ENCODE results near the gene BAHD1. TPM values are rescaled to one million over a fixed set of nuclear protein-coding genes. Genes with fewer than 3 reads are reported as not detected.

BAHD1 gene
- total RNA-seq, 4 donors from 2014 or later = 8.8 to 27.4 (median 13.5) TPM

DNA sequence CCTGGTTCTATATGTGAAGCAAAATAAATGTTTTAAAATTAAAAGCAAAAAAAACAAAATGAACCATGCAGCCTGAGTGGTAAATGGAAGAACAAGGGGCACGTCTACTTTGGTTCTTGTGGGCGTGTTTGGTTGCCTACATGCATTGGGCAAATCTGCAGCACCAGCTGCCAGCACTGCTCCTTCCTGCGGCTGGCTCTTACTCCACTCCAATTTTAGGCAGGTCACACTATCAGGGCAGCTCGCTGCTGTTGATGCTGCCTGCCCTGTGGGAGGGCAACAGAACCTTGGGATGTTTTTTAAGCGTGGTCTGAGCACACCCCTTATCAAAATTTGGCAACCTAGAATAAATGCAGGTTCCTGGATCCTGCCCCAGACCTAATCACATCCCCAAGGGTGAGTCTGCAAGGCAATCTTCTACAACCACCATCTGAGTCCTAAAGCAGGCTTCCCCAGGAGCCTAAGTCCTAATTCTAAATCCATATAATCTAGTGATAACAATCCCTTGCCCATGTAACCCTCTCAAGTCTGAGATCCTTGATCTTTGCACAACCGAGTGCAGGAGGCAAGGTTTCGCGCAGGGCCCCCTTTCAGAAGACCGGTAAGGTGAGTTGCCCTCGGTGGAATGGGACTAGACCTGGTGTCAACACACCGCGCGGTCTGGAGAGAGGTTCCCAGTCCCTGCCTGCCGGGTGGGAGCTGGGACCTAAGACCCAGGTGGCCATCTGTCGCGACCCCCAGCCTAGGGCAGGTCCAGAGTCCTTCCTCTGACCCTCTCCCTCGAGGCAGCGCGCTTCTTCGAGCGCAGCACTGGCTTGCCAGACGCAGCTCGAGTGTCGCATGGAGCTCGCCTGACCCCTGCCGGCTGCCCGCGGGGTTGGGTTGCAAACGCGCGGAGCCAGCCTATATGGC, 19.3 kb upstream of the BAHD1 start:
- TF ChIP-seq POLR2A (IDR thresholded peaks at IDR 0.05) = no peak
- TF ChIP-seq, protein P1, sequence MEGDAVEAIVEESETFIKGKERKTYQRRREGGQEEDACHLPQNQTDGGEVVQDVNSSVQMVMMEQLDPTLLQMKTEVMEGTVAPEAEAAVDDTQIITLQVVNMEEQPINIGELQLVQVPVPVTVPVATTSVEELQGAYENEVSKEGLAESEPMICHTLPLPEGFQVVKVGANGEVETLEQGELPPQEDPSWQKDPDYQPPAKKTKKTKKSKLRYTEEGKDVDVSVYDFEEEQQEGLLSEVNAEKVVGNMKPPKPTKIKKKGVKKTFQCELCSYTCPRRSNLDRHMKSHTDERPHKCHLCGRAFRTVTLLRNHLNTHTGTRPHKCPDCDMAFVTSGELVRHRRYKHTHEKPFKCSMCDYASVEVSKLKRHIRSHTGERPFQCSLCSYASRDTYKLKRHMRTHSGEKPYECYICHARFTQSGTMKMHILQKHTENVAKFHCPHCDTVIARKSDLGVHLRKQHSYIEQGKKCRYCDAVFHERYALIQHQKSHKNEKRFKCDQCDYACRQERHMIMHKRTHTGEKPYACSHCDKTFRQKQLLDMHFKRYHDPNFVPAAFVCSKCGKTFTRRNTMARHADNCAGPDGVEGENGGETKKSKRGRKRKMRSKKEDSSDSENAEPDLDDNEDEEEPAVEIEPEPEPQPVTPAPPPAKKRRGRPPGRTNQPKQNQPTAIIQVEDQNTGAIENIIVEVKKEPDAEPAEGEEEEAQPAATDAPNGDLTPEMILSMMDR (IDR thresholded peaks at IDR 0.05 in 4 of 5, conservative IDR thresholded peaks at IDR 0.05 in 1 of 5) = peak; percentile 95 to 99 (median 98)
- peak; percentile 83 to 87 for ATAC-seq
- H3K36me3 ChIP-seq = peaks cover 0 to 9% of the 10 kb centered on the region in 2 donors
- DNase-seq = peak; percentile 51 to 61
- peak overlapping the region in 2 of 4 donors; percentile 1 to 18 for H3K4me3 ChIP-seq
- no peaks in the 10 kb centered on the region for H3K27me3 ChIP-seq
- peak overlapping the region in 1 of 4 donors; percentile 43 for H3K27ac ChIP-seq
- intact Hi-C loops (cut with DNase I; ENCODE audit: low total_unique reads) = loop anchor here (1.0 to 2.0 kb wide), 4 partner anchors 53 to 142 kb away; partner anchors contain the start of gene INAFM2
- no peaks in the 10 kb centered on the region for H3K9me3 ChIP-seq
- H3K4me1 ChIP-seq = peaks cover 18 to 23% of the 10 kb centered on the region in 2 donors
- in situ Hi-C loops (cut with MboI; ENCODE audit: low sequenced_read_pairs in 4 of 4) = loop anchor here (5.0 to 25.0 kb wide), 8 partner anchors 77 to 384 kb away; partner anchors contain the start of genes ANKRD63 (in 1 of the 4), CCDC9B (in 1 of the 4) and SRP14 (in 1 of the 4)

DNA sequence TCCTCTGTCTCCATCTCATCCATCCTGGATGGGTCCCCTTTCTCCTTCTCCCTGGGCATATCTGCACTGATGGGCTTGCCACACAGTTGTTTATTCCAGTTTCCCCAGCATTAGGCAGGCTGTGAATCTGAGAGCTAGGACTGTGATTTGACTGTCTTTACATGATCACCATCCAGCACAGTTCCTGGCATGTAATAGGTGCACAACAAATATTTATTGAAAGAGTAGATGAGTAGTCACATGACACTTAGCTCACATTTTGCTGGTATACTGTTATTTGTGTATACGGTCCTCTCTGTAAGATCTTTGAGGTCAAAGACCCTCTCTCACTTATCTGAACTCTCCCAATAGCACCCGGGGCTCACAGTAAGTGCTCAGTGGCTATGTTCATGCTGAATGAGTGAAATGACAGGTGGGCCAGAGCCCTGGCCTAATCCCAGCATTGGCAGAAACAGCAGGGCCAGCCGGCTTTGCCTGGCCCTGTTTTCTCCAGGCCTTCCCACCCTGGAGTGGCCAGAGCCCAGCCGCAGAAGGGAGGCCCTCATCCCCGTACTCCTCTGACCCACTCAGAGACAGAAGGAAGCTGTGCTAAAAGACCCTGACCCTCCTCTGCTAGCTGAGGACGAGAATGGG, 16.2 kb upstream of the BAHD1 start:
- in situ Hi-C loops (cut with MboI; ENCODE audit: low sequenced_read_pairs in 4 of 4) = loop anchor here (5.0 to 25.0 kb wide), 8 partner anchors 80 to 387 kb away; partner anchors contain the start of genes ANKRD63 (in 1 of the 4), CCDC9B (in 1 of the 4) and SRP14 (in 1 of the 4)

DNA sequence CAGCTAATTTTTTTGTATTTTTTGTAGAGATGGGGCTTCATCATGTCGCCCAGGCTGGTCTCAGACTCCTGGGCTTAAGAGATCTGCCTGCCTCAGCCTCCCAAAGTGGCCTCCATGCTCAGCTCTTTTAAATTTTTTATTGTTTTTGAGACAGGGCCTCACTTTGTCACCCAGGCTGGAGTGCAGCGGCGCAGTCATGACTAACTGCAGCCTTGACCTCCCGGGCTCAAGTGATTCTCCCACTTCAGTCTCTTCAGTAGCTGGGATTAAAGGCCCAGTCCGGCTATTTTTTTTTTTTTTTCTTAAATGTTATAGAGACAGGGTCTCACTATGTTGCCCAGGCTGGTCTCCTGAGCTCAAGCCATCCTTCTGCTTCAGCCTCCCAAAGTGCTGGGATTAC, 15.1 kb upstream of the BAHD1 start:
- H3K4me3 ChIP-seq = no peak overlapping the region
- DNase-seq (no peak), ATAC-seq (no peak)
- H3K27ac ChIP-seq = no peak overlapping the region
- no peaks in the 10 kb centered on the region for H3K36me3 ChIP-seq
- H3K9me3 ChIP-seq = no peaks in the 10 kb centered on the region
- H3K4me1 ChIP-seq = peaks cover 14 to 16% of the 10 kb centered on the region in 2 donors
- intact Hi-C loops (cut with DNase I; ENCODE audit: low total_unique reads) = no loop called here
- in situ Hi-C loops (cut with MboI; ENCODE audit: low sequenced_read_pairs in 4 of 4) = loop anchor here in 3 of 4 donors (10.0 kb wide), 5 partner anchors 81 to 211 kb away; partner anchors contain the start of genes ANKRD63 (in 1 of the 3) and CCDC9B (in 1 of the 3)
- H3K27me3 ChIP-seq = no peaks in the 10 kb centered on the region
- TF ChIP-seq POLR2A (IDR thresholded peaks at IDR 0.05) = no peak
- TF ChIP-seq, protein P1 (IDR thresholded peaks at IDR 0.05 in 4 of 5, conservative IDR thresholded peaks at IDR 0.05 in 1 of 5) = no peak

More for the DNA sequence above, 16.2 kb upstream of the BAHD1 start:
- ATAC-seq (no peak), DNase-seq (no peak)
- H3K9me3 ChIP-seq = no peaks in the 10 kb centered on the region
- H3K27ac ChIP-seq = no peak overlapping the region
- intact Hi-C loops (cut with DNase I; ENCODE audit: low total_unique reads) = no loop called here
- no peaks in the 10 kb centered on the region for H3K27me3 ChIP-seq
- H3K36me3 ChIP-seq = no peaks in the 10 kb centered on the region
- no peak overlapping the region for H3K4me3 ChIP-seq
- H3K4me1 ChIP-seq = peaks cover 18 to 23% of the 10 kb centered on the region in 2 donors
- TF ChIP-seq, protein P1 (IDR thresholded peaks at IDR 0.05 in 4 of 5, conservative IDR thresholded peaks at IDR 0.05 in 1 of 5) = no peak
- no peak for TF ChIP-seq POLR2A (IDR thresholded peaks at IDR 0.05)

DNA sequence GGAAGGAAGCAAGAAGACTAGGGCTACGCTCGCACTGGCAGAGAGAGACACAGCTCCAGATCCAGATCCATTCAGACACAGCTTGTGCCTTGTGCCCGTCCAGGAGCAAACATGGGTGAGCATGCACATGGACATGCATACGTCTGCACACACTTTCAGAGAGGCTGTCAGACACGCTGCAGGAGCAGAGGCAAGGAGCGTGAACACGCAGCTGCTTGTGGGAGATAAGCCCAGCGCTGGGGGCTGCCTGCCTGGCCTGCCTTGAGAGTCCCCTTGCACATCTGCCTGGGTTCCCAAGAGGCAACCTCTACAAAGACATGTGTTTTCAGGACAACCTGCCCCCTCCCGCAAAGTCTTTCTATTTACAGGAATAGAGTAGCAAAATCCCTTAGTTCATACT, 13.6 kb upstream of the BAHD1 start:
- Histone ChIP-seq H3K4me1 (peaks cover 0 to 5% of the 10 kb centered on the region in 2 donors), H3K27ac (no peak overlapping the region), H3K36me3 (no peaks in the 10 kb centered on the region), H3K4me3 (no peak overlapping the region), H3K9me3 (no peaks in the 10 kb centered on the region), H3K27me3 (no peaks in the 10 kb centered on the region)
- in situ Hi-C loops (cut with MboI; ENCODE audit: low sequenced_read_pairs in 4 of 4) (loop anchor here in 3 of 4 donors (10.0 kb wide), 5 partner anchors 82 to 212 kb away; partner anchors contain the start of genes ANKRD63 (in 1 of the 3) and CCDC9B (in 1 of the 3)), intact Hi-C loops (cut with DNase I; ENCODE audit: low total_unique reads) (no loop called here)
- DNase-seq (no peak), ATAC-seq (no peak)
- TF ChIP-seq, protein P1 (IDR thresholded peaks at IDR 0.05 in 4 of 5, conservative IDR thresholded peaks at IDR 0.05 in 1 of 5) = no peak
- no peak for TF ChIP-seq POLR2A (IDR thresholded peaks at IDR 0.05)

Measured in gastrocnemius medialis (tissue), 4 donors.